CD1c-positive myeloid dendritic cell (primary cell): Measurements from ENCODE around the gene SLC44A4.
"Not testable (repeated sequence)": the region's sequence is repeated elsewhere in the genome, so short reads cannot be mapped to it uniquely, and the experiment has no call there.

Experiments
- DNase-seq: peaks from one replicate; pipeline ENCODE4 v3.0.0-alpha.2; 2016; ENCODE audit errors: extremely low spot score

SLC44A4 gene

DNA sequence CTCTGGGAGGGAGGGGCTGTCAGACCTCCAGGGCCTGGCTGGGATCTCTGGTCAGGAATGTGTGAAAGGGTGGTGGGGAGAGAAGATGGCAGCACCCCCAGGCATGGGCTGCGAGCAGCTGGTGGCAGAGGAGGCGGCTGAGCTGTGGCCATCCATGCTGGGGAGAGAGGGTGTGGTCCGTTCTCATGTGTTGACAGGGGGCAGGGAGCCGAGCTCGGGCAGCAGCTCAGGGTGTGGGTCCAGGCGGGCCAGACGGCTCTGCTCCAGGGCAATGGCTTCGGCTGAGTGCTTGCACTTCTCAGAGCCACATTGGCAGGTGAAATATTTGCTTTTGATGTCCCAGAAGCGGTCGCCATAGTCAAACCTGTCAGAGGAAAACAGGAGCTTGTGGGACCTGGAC, 1.1 kb upstream of the SLC44A4 start:
- no peak for DNase-seq

GRCh38 chr6:31879143-31879542, 346 bp upstream of the SLC44A4 start:
- DNase-seq = no peak

DNA sequence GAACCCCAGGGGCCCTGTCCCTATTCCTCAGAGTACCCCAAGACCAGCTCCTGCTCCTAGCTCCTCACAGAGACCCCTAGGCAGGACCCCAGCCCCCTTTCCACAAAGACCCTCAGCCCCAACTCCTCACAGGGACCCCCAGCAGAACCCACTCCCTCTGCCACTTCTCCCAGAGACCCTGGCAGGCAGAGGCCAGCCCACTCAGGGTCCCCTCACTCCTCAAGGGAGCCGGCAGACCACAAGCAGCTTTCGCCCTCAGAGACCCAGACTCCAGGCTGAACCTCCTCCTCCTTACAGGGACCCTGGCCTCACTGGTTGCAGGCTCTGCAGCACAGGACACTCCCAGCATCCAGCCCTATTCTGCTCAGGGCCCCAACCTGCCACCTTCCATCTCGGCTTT, 575 bp downstream of the SLC44A4 start:
- no peak for DNase-seq

GRCh38 chr6:31877651-31878161, 1.1 kb downstream of the SLC44A4 start:
- DNase-seq = no peak

DNA sequence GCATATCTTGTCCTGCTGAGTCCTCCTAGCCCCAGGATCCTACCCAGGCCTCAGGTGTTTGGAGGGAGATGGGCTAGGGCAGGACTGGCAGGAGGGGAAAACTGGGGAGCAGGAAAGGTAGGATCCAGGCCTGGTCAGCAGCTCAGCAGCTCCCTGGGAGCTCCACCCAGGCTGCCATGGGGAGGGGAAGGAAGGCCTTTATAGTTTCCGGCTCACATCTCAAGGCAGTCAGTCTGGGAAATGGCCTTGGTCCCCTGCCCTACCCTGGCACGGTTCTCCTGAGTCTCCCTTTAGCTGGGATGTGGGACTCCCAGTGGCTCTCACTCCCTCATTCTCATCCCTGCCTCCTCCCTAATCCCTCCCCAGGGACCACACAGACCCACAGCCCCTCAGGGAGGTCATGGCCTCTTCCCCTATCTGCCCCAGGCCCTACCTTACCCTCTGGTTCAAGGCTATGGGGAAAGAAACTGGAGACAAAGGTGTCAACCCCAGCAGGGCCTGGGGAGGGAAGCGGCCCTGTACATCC, 1.6 kb downstream of the SLC44A4 start:
- DNase-seq = no peak

GRCh38 chr6:31876357-31876756, 2.4 kb downstream of the SLC44A4 start:
- DNase-seq = no peak

GRCh38 chr6:31875877-31876276, 2.9 kb downstream of the SLC44A4 start:
- DNase-seq = no peak

DNA sequence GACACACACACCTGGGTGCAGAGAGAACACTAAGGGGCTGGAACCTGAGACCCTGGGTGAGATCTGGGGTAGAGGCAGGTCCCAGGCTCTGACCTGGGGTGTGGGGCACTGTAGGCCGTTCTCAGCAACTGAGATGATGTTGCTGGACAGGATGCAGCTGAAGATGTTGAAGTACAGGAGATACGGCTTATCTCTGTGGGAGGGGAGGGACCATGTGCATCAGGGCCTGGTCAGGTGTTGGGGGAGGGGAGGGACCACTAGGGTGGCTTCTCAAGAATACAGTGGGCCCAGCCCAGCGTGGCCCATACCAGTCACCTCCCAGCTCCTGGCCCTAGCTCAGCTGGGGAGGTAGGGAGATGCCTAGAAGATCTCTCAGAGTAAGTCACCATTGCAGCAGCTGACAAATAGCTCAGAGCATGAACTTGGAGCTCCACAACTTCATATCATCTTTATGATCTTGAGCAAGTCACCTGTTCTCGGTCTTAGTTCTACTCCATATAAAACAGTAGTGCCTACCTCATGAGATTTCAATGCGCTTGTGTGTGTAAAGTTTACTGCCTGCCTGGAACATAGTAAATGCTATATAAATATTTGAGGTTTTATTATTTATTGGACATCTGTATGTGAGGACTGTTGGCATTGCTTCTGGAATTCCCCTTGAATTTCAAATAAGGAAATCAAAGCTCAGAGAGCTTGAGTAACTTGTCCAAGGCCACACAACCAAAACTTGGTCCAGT, 3.8 kb downstream of the SLC44A4 start:
- no peak for DNase-seq

DNA sequence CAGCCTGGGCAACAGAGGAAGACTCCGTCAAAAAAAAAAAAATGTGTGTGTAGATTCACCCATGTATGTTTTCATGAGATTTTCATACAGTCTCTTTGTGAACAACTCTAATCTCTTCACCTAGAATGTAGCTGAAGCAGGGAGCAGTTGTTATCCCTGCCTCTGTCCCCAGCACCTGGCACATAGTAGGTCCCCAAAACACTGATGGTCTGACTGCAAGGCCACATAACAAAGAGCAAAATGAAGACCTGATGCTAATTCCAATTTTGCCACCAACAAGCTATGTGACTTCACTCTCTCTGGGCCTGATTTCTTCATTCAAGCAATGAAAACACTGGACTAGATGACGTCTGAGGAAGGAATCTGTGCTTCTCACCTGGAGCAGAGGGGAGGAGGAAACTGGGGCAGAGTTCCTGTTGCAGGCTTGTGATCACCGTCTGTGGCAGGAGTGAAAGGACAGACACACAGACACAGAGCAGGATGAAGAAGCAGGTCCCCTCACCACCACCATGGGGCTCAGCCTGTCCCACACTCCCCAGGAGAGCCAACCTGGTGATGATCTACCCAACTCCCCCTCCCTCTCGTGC, 4.6 kb downstream of the SLC44A4 start:
- no peak for DNase-seq

DNA sequence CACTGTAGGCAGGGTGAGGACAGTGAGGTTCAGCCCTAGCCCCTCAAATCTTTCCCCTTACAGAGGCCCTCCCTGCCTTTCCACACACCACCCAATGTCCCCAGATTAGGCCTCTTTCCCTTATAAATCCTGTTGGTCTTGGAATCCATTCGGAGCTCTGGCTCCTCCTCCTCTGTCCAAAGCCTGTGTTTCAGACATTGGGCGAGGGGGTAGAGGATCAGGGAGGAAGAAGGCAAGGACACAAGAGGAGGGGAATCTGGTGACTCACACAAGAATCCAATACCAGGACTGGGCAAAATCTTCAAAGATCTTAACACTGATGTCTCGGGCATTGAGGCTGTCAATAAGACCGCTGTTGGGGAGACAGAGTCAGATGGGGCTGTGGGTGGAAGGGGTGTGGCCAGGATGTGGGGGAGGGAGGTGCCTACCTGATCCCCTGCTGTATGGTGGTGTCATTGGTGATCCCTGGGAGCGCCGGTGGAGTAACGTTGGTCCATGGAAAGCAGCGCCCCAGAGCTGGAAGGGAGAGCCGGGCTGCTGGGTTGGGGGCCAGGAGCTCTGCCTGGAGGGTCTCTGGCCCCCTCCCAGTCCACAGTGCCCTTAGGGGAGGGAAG, 7.6 kb downstream of the SLC44A4 start:
- no peak for DNase-seq

DNA sequence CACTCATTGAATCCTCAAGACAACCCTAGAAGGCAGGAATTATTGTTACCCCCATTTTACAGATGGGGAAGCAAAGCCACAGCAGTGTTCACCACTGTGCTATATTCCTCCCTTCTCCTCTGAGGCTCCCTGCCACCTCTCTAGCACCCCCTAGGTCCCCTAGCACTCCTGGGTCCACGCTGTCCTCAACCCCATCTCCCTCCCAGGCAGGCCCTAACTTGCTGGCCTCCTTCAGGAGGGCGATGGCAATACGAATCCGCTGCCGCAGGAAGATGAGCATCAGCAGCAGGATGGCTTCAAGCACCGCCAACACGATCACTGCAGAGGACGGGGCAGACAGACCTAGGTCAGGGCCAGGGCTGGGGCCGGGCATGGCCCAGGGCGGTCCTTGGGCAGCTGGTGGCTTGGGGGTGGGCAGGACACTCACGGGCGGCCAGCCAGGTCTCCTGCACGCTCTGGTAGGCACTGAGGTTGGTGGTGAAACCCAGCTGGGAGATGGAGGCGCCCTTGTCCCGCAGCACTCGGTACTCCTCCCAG, 8.3 kb downstream of the SLC44A4 start:
- DNase-seq = no peak

- DNase-seq = no peak
These were observed 9.5 kb downstream of the SLC44A4 start for GRCh38 chr6:31869343-31869742.

DNA sequence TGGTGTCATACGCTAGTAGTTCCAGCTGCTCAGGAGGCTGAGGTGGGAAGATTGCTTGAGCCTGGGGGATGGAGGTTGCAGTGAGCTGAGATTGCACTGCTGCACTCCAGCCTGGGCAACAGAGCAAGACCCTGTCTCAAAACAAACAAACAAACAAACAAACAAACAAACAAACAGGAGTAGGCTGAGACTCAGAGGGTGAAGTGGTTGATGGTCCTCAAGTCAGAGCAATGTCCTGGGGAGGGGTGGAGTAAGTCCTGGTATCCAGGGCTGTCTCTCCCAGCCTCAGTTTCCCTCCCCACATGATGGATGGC, 10.2 kb downstream of the SLC44A4 start:
- DNase-seq = not testable (repeated sequence)

DNA sequence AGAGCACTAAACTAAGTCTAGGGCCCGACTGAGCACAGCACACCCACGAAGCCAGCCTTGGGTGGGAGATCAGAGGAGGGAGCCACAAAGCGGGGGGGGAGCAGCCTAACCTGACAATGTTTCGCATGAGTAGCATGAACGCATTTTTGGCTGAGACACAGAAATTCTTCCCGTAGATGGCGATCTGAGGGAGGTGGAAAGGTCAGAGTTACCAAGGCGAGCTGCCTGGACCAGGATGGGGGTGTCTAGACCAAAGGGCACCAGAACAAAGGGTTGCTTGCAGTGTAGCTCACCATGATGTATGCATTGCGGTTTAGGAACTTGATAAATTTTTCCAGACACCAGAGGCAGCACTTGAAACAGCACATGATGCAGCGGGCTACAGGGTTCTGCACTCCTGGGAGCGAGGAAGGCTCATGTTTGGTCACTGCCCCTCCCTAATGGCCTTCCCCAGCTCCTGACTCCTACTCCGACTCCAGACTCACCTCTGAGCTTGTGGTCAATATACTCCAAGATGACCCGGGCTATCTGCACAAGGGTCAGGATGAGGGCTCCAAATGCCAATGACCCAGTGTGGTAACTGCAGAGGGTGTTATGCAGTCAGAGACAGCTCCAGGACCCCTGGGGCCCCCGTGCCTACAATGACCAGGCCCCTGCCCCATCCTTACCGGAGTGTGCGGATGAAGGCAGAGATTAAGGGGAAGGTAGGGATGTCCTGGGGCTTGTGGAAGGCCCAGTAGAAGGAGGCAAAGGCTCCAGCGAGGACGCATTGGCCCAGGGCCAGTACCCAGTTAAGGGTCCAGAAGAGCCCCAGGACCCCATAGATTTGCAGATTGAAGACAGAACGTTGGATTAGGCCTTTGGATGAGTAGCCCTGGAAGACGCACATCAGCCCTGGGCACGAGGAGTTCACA, 13.3 kb downstream of the SLC44A4 start:
- no peak for DNase-seq

DNA sequence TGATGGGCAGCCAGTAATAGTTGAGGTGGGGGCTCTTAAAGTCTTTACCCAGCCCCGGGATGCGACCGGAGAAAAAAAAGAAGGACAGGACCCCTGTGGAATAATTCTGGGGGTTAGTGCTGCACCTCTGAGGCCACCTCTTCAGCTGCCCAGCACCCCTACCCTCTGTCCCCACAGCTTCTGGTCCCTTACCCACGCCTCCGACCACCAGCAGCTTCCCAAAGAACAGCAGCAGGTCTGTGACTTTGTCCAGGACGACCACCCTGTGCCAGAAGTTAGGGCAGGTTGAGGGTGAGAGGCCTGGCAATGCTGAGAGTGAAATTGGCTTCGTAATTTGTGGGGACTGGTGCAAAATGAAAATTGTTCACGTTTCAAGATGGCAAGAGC, 14.0 kb downstream of the SLC44A4 start:
- no peak for DNase-seq

GRCh38 chr6:31864123-31864562, 14.7 kb downstream of the SLC44A4 start:
- DNase-seq = not testable (repeated sequence)

GRCh38 chr6:31862344-31863235, 16.2 kb downstream of the SLC44A4 start, which contains the start of gene NEU1:
Gene NEU1 (minus strand): TSS chr6:31862821. CDS start chr6:31862776, 45 bp downstream.
- DNase-seq = peak; percentile 100

DNA sequence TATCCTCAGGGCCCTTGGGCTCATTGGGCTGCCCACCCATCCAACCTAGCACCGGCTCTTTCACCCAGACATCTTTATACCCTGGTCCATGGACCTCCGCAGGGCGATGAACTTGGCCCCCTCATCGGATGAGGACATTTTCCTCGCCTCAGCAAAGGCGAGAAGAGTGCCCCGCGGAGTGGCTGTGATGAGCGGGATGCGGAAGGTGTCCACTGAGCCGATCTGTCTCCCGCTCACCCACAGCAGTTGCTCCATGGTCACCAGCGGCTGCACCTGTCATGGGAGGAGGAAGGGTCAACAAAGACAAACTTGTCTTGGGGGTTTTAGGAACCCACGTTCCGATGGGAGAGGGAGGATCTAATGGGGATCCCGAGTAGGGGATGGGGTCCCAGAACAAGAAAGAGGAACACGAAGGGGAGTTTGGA, 16.9 kb downstream of the SLC44A4 start:
- no peak for DNase-seq

GRCh38 chr6:31861150-31861549, 17.6 kb downstream of the SLC44A4 start:
- DNase-seq = no peak

DNA sequence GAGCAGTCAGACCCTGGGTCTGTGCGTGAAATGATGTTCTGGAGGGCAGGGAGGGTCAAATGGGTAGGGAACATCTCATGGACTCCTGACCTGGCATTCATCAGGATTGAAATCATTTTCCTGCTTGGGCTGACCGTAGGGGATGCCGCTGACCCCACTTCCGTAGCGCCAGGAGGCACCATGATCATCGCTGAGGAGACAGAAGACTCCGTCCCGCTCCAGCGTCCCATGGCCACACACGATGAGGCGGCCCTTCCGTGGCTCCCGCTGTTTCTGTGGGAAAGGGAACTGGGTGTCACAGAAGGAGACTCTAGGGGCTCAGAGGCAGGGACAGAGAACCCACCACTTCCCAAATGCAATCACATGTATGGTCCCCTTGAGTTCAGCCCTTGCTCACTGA, 18.4 kb downstream of the SLC44A4 start:
- no peak for DNase-seq
